Smooth muscle cell (in vitro differentiated cells): ENCODE measurements around the gene SNX17. TPM values are rescaled to one million over a fixed set of nuclear protein-coding genes. Genes with fewer than 3 reads are reported as not detected.

ENCODE experiments used
- DNase-seq: peaks from one replicate; lab custom pipeline; 2025; ENCODE audit not compliant: unreplicated experiment; lab: John Stamatoyannopoulos, UW
- H2AFZ ChIP-seq: fragments of 200-600 bp; sonication (generic); 2 replicates; pipeline ENCODE4 v1.6.0; 2016; ENCODE audit warnings: antibody characterized with exemption, low read depth, mild to moderate bottlenecking
- H3F3A ChIP-seq: fragments of 200-600 bp; sonication (generic); 2 replicates; pipeline ENCODE4 v1.6.0; 2017; ENCODE audit warnings: antibody characterized with exemption, low read depth
- H3K27ac ChIP-seq: fragments of 200-600 bp; sonication (generic); 2 replicates; pipeline ENCODE4 v1.5.1; 2016; ENCODE audit warnings: low read depth, mild to moderate bottlenecking
- H3K27me3 ChIP-seq: fragments of 200-600 bp; sonication (generic); 2 replicates; pipeline ENCODE4 v1.6.1; 2016; ENCODE audit warnings: low read depth, mild to moderate bottlenecking
- H3K36me3 ChIP-seq: fragments of 200-600 bp; sonication (generic); 2 replicates; pipeline ENCODE4 v1.5.1; 2016; ENCODE audit warnings: low read depth
- H3K4me1 ChIP-seq: fragments of 200-600 bp; sonication (generic); 2 replicates; pipeline ENCODE4 v1.5.1; 2016; ENCODE audit warnings: low read depth
- H3K4me2 ChIP-seq: fragments of 200-600 bp; sonication (generic); 2 replicates; pipeline ENCODE4 v1.6.0; 2016; ENCODE audit warnings: mild to moderate bottlenecking
- H3K4me3 ChIP-seq: fragments of 200-600 bp; sonication (generic); 2 replicates; pipeline ENCODE4 v1.5.1; 2016; ENCODE audit warnings: mild to moderate bottlenecking
- H3K79me2 ChIP-seq: fragments of 200-600 bp; sonication (generic); 2 replicates; pipeline ENCODE4 v1.6.0; 2016; ENCODE audit warnings: low read depth, mild to moderate bottlenecking
- H3K9ac ChIP-seq: fragments of 200-600 bp; sonication (generic); 2 replicates; pipeline ENCODE4 v1.6.0; 2016; ENCODE audit warnings: low read depth
- H3K9me3 ChIP-seq: fragments of 200-600 bp; sonication (generic); replicated peaks from 2 replicates; pipeline ENCODE4 v1.5.1; 2016; ENCODE audit warnings: low read depth
- H4K20me1 ChIP-seq: fragments of 200-600 bp; sonication (generic); 2 replicates; pipeline ENCODE4 v1.6.0; 2016; ENCODE audit warnings: low read depth
- WGBS: methylation state at CpG from one replicate; pipeline ENCODE4 v1.1.7; 2016; ENCODE audit warnings: low lambda C conversion rate; 5-methylcytosine and 5-hydroxymethylcytosine counted together
- polyA plus RNA-seq: library from polyadenylated mRNA; unstranded; fragments of >200 nt; fragmentation: Nextera tagmentation; extraction: Ambion mirVana; gene quantifications from 2 replicates; pipeline ENCODE4 v1.2.1, GENCODE V29; 2016
- total RNA-seq: library from RNA; depleted of rRNA; stranded (reverse); fragments of >200 nt; gene quantifications from 2 replicates; pipeline ENCODE4 v1.2.3, GENCODE V29; 2014
- TF ChIP-seq, protein P1 (sequence below): fragments of 200-600 bp; sonication (generic); IDR thresholded peaks from 2 replicates; pipeline ENCODE4 v1.5.1; 2017; ENCODE audit warnings: borderline replicate concordance, mild to moderate bottlenecking, antibody characterized with exemption; ENCODE audit not compliant: insufficient read depth, poor library complexity, severe bottlenecking

SNX17 gene
- total and polyA plus RNA-seq, 2 experiments from 2014 or later = 84.5 to 155 TPM

DNA sequence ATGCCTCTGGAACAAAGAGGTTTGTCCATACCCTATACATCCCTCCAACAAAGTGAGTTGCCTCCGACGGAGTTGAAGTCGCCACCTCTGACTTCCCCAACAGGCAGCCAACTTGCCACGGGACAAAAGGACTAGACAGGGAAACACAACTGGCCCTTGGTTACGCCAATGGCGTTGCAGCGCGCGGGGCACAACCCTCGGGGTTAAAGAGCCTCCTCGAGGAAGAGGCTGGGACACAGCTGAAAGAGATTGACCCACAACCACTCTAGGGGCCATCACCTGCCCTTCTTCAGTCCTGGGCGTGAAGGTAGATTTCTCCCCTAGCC is 14.4 kb upstream of the SNX17 start:
- WGBS = 3% methylated on average over 12 of the region's 12 CpGs
- peaks cover 59% of the 10 kb centered on the region for H3K79me2 ChIP-seq
- peak overlapping the region; percentile 83 for H2AFZ ChIP-seq
- TF ChIP-seq, protein P1, sequence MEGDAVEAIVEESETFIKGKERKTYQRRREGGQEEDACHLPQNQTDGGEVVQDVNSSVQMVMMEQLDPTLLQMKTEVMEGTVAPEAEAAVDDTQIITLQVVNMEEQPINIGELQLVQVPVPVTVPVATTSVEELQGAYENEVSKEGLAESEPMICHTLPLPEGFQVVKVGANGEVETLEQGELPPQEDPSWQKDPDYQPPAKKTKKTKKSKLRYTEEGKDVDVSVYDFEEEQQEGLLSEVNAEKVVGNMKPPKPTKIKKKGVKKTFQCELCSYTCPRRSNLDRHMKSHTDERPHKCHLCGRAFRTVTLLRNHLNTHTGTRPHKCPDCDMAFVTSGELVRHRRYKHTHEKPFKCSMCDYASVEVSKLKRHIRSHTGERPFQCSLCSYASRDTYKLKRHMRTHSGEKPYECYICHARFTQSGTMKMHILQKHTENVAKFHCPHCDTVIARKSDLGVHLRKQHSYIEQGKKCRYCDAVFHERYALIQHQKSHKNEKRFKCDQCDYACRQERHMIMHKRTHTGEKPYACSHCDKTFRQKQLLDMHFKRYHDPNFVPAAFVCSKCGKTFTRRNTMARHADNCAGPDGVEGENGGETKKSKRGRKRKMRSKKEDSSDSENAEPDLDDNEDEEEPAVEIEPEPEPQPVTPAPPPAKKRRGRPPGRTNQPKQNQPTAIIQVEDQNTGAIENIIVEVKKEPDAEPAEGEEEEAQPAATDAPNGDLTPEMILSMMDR = no peak
- peak overlapping the region; percentile 89 for H3K4me2 ChIP-seq
- no peaks in the 10 kb centered on the region for H3K36me3 ChIP-seq
- H3K4me1 ChIP-seq = peaks cover 27% of the 10 kb centered on the region
- peak overlapping the region; percentile 75 for H3K4me3 ChIP-seq
- no peaks in the 10 kb centered on the region for H3K9me3 ChIP-seq
- H4K20me1 ChIP-seq = peaks cover 36% of the 10 kb centered on the region
- peak overlapping the region; percentile 93 for H3K27ac ChIP-seq
- peak overlapping the region; percentile 91 for H3K9ac ChIP-seq
- H3F3A ChIP-seq = peaks cover 16% of the 10 kb centered on the region
- DNase-seq = no peak
- no peaks in the 10 kb centered on the region for H3K27me3 ChIP-seq

DNA sequence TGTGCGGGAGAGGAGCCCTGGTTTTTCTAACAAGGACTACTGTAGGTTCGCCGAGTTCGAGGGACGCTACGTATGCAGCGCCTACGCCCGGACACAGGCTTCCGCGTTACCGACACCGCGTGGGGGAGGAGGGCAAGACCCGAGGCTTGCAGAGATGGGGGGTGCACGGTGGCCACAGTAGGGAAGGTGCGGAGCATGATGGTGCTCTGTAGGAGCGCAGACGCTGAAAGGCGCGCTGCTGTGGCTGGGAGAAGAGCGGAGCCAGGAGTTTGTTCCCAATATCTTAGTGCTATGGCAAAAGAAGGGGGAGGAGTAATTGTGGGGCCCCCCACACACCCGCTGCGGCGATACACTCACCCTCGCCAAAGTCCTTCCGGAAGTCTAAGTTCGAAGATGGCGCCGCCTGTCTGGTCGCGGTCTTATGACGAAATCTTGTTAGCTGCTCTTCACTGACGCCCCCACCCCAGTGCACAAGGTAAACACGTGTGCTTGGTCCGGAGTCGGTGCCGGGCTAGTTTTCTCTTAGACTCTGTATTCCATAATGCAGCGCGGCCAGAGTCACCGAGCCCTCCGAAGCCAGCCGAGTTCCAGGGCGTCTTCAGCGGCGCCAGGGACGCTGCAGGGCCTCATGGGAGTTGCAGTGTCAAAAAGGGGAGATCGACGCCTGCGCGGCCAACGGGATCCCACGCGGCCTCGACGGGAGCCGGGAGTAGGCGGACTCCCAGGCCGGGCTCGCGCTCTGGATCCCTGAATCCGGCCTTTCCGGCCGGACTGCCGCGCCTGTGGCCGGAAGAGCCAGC is 13.8 kb upstream of the SNX17 start, which contains the start of gene GTF3C2:
Gene GTF3C2, minus strand, starts transcription at position 383 of the 800 bp plus-strand sequence. CDS start 13,210 bp downstream, outside the sequence.
- TF ChIP-seq, protein P1 = no peak
- peaks cover 16% of the 10 kb centered on the region for H3F3A ChIP-seq
- no peaks in the 10 kb centered on the region for H3K9me3 ChIP-seq
- peak within 1 kb of the TSS; percentile 93 for H3K27ac ChIP-seq
- peak within 1 kb of the TSS; percentile 83 for H2AFZ ChIP-seq
- H3K4me2 ChIP-seq = peak within 1 kb of the TSS; percentile 89
- no peaks in the 10 kb centered on the region for H3K27me3 ChIP-seq
- H4K20me1 ChIP-seq = peaks cover 31% of the 10 kb centered on the region
- peaks cover 27% of the 10 kb centered on the region for H3K4me1 ChIP-seq
- DNase-seq = peak; percentile 86
- peaks cover 53% of the 10 kb centered on the region for H3K79me2 ChIP-seq
- peak within 1 kb of the TSS; percentile 91 for H3K9ac ChIP-seq
- no peaks in the 10 kb centered on the region for H3K36me3 ChIP-seq
- peak within 1 kb of the TSS; percentile 75 for H3K4me3 ChIP-seq
- WGBS = 1% methylated on average over 67 of the region's 67 CpGs

DNA sequence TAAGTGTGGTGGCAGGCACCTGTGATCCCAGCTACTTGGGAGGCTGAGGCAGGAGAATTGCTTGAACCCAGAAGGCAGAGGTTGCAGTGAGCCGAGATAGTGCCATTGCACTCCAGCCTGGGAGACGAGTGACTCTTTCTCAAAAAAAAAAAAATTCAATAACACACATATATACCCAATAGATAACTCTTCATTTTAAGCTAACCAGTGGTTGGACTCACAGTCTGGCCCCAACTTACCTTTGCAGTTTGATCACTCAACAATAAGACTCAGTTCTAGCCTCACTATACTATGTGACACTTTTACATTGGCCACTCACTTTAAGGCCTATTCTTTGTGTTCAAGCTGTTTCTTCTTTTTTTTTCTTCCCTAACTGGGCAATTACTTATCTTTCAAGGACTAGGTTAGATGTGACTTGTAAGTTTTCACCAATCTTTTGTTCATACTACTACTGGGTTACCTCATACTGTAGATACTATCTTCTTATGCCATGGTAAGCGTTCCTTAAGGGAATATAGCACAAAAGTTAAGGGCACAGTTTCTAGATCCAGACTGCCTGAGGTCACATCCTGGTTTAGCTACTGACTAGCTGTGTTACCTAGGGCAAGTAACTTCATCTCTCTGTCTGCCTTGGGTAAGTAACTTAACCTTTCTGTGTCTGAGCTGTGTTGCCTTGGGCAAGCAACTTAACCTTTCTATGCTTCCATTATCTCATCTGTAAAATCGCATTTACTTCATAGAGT is 7.6 kb upstream of the SNX17 start:
- Histone ChIP-seq H3K27ac (peak overlapping the region; percentile 2), H3F3A (peaks cover 17% of the 10 kb centered on the region), H3K4me3 (no peak overlapping the region), H3K9me3 (no peaks in the 10 kb centered on the region), H3K4me2 (no peak overlapping the region), H3K79me2 (peaks cover 13% of the 10 kb centered on the region), H3K27me3 (no peaks in the 10 kb centered on the region), H2AFZ (no peak overlapping the region), H3K4me1 (peaks cover 4% of the 10 kb centered on the region), H4K20me1 (no peaks in the 10 kb centered on the region), H3K9ac (no peak overlapping the region), H3K36me3 (peaks cover 10% of the 10 kb centered on the region)
- TF ChIP-seq, protein P1 = no peak
- no peak for DNase-seq
- 93% methylated on average over 4 of the region's 4 CpGs for WGBS
